ENCODE results near the gene A4GALT.

A4GALT gene

DNA sequence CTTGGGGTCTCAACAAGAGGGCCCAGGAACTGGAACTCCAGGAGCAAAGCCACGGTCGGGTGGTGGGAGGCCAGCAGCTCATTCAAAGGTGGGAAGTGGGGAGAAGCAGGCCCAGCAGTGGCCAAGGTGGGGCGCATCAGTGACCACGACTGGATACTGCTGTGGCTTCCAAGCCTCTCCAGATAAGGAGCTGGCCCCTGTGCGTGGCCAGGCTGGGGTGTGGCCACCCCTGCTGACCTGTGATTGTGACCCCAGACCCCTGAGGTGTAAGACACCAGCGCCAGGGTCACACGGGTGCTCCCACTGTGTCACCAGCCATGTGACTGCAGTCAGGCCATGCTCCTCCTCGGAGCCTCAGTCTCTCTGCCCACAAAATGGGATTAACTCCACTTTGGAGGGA is 20.3 kb downstream of the A4GALT start:
- no peak for DNase-seq

DNA sequence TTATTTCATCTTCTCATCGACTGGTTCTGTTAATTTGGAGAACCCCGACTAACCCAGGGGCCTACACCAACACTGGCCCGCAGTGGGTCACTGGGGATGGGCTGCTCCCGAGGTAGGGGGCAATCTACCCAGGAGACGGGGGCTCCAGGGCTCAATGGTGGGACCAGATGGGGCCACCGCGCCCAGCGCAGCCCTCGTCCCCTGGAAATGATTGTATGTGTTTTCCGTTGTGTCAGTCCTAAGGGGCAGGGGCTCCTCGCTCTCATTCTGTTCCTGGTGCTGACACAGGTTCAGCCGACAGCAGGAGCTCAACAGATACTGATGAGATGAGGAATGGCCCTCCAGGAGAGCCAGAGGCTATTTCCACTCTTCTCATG is 20.7 kb downstream of the A4GALT start:
- DNase-seq, result no peak

DNA sequence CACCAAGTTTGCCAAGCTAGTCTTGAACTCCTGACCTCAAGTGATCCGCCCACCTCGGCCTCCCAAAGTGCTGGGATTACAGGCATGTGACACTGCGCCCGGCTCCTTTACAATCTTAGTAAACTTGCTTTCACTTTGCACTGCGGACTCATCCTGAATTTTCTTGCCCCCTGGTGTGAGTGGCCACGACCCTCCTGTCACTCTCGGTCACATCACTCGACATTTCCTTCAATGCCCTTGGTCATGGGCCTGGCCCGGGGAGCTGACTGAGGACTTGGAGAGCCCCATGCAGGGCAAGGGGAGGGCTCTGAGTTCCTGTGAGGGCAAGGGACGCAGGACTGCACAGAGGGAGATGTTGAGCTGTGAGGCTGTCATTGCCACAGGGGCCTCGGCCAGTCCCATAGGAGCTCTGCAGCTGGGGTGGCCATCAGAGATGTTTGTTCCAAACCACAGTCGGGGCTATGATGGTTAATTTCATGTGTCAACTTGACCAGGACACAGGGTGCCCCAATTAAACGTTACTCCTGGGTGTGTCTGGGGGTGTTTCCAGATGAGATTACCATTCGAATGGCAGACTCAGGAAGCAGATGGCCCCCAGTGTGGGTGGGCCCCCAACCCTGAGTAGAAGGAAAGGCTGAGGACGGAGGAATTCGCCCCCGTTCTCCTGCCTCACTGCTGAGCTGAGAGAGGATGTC is 21.2 kb downstream of the A4GALT start:
- no peak for DNase-seq

DNA sequence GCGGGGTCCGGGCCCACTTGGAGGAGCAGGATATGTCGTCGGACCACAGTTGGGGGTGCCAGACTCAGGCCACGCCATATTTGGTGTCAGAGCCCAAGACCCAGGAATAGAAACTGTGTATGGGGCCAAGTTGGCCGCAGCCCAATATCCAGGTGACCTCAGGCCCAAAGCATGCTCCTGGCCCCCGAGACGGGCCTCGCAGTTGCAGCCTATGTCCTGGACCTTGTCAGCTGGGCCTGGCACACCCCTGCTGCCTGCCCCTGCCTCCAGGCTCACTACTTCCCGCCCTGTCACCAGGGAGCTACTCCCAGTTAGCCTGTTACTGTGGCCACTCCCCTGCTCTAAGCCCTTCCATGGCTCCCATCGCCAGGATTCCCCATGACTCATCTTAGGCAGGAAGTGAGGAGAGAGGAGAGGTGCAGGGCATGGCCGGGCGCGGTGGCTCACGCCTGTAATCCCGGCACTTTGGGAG is 23.1 kb downstream of the A4GALT start:
- no peak for DNase-seq

DNA sequence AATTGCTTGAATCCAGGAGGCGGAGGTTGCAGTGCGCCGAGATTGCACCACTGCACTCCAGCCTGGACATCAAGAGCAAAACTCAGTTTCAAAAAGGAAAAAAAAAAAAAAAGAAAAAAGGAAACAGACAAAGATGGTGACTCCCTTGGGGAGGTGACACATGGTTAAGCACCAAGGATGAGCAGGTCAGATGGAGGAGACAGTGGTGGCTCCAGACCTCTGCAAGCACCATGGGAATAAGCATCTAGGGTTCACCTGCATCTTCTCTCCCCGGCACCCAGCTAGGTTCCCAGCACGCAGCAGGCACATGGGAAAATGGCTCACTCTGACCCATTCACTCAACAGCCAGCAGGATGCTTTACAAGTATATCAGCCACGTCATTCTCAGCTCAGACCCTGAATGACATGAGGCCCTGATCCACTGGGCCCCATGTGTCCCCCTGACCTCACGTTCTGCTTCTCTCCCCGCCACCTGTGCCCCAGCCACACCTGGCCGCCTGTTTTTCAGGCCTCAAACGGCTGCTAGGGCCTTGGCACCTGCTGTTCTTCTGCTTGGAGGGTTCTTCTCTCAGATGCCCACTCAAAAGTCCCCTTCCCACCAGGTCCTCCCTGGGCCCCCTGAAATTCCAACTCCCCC is 24.2 kb downstream of the A4GALT start:
- no peak for DNase-seq

DNA sequence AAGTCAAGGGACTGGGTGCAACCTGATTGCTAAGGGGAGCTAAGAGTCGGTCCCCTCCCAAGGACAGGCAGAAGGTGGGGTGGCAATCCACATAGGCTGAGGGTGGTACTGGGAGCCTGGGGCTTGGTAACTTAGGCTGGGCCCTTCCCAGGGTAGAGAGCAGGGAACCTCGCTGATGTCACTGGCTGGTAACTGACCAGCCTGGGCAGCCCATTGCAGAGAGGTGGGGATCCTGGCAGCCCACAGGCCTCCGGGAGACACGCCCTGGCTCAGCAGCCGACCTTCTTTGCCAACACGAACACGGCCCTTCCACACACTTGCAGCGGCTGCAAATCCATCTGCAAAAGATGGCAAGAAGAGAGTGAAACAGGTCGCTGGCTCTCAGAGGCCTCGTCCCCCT is 25.4 kb downstream of the A4GALT start:
- no peak for DNase-seq

DNA sequence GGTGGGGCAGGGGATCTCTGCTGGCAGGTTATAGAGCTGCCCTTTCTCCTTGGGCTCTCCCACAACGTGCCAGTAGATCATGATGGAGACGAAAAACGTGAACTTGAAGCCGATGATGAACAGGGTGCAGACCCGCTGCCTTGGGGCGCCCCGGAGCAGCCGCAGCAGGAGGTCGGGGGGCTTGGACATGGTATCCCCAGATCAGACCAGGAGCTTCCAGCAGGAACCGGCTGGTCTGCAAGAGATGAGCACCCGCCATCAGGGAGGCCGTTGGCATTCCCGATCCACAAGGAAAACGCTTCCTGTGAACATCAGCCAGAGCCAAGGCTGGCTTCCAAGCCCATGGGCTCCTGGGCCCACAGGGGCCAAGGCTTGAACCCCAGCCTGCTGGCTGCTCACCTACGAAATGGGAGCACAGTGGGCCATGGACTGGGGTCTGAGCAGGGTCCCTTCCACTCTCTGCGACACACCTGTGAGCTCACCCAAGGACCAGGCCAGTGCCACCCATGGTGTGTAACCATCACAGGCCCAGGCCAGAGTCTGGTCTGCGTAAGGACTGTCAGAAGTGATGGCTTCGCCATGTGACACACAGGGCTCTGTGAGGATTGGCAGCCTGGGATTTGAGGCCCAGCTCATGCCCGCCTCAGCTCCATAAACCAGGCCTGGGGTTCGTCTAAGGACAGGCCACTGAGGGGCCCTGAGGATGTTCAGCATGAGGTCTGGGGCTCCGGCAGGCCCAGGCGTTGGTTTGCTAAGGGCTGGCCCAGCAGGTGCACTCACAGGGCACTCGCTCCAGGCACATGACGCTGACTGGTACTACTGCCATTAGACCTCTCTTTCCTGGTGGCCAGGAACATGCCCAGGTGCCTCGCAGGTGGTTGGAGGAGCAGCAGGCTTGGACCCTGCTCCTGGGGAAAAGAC is 26.6 kb downstream of the A4GALT start:
- DNase-seq, result no peak

DNA sequence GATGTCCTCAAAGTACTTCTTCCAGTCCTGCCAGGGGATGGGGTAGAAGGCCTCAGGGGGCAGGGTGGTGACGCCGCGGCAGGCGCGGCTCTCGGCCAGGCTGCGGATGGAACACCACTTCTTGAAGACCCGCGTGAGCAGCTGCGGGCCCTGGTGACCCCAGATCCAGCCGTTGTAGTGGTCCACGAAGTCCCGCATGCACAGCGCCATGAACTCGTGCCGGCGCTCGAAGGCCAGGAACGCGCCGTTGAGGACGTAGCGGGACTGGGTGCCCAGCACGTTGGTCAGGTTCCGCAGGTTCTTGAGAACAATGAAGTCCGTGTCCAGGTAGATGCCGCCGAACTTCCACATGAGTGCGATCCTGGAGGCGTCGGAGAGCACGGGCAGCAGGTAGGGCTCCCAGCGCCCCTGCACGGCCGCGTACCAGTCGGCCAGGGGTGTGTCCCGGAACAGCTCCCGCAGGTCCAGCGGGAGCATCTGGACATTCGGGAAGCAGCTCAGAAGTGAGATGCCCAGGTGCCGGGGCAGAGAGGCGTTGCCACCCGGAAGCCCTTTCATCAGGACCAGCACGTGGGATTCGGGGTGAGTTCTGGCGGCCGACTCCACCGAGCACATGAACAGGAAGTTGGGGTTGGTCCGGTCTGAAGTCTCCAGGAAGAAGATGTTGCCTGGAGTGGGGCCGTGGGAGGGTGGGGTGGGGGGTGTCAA is 27.5 kb downstream of the A4GALT start:
- DNase-seq, result no peak

DNA sequence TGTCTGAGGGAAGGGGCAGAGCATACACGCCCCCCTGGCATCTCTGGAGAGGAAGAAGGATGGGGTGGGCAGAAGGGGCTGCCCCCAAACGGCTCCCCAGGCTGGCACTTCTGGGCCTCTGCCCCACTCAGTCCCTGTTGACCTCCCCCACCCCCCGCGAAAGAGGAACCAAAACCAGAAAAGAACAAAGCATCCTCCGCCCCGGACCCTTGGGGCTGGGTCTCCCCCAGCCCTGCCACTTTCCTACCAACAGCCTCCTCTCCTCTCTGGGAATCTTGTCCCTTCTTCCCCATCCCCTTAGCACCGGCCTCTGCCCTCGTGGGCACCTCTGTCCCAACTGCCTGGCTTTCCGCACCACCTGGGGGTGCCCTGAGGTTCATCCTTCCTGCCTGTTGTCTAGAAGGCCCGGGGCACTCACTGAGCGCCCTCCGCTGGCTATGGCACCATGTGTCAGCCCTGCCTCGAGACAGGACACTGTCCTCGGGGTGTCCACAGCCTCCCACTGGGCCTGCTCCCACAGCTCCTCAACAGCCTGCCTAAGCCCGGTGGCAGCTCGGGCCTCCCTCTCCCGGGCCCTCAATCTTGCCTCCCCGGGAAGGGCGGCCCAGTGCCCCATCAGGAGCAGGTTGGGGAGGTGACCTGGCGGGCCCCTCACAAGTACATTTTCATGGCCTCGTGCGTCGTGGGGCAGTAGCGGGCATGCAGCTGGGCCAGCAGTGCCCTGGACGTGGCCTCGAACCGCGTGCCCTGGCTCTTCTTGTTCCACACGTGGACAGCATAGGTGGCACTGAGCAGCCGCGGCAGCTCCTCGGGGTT is 28.2 kb downstream of the A4GALT start:
- no peak for DNase-seq

DNA sequence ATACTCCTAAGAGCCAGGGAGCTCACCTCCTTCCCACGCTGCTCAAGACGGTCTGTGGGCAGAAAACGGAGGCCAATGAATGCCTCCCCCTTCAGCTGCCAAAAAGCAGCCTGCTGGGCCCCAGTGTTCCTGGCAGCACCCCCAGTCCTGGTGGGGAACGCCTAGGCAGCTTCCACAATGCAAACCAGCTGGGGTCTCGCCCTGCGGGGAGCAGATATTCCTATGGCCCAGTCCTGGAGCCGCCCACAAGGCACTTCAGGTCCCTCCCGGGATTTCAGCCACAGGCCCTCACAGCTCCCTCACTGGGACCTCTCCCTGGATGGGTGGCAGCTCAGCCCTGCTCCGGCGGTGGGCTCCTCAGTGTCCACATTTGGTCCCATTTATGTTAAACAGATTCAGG is 29.2 kb downstream of the A4GALT start:
- DNase-seq, result no peak

DNA sequence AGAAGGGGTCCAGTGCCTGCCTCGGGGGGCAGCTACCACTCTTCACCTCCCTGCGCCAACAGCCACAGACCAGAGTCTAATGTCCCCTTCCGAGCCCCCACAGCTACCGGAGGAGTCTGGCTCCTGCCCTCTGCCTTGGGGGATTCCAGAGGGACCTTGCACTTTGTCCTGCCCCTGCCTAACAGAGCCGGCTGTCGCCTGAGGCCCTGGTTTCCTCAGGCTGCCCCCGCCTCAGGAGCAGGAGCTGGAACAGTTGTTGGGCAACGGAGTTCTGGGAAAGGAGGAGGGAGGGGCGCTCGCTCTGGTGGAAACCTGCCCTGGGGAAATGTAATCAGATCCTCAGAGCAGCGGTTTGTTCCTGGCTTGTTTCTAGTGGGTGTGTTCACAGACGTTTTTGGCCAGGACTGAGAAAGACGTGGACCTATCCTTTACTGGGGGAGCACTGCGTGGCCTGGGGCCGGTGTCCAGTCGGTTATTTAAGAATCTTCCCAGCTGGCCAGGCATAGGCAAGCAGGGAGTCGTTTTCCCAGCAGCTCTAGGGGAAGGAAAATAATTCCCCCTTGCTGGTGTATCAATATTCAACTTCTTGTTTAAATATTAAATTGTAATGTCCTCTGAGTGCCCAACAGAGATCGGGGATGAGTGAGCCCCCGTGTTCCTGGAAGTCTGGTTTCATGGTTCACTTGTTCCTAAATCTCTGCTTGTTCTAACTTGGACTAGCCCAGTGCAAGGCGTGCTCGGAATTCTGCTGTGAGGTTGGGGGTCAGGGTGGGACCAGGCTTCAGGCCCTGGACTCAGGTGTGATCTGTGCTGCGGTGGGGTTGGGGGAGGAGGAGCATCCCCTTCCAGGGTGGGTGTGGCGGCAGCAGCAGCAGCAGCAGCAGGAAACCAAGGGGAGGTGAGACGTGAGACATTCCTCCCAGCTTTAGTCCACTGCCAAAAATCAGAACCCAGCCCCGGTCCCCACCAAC is 32.1 kb downstream of the A4GALT start:
- DNase-seq, result no peak

DNA sequence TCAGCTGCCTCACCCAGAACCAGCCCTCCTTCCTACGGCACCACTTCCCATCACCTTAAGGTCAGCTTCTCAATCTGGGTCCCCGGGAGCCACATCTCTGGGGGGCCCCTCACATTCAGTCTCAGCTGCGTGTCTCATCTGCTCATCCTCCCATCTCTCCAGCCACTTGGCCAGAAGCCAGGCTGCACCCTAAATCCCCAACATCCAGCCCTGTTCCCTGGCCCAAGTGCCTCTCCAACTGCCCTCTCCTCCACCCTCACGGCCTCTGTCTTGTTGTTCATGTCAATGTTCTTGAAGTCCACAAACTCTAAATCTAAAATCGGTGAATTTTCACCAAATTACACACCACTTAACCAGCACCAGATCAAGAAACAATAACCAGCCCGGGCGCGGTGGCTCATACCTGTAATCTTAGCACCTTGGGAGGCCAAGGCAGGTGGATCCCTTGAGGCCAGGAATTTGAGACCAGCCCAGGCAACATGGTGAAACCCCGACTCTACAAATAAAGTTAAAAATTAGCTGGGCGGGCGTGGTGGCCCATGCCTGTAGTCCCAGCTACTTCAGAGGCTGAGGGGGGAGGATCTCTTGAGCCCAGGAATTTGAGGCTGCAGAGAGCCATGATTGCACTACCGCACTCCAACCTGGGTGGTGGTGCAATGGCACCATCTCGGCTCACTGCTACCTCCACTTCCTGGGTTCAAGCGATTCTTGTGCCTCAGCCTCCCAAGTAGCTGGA is 33.7 kb downstream of the A4GALT start:
- no peak for DNase-seq

DNA sequence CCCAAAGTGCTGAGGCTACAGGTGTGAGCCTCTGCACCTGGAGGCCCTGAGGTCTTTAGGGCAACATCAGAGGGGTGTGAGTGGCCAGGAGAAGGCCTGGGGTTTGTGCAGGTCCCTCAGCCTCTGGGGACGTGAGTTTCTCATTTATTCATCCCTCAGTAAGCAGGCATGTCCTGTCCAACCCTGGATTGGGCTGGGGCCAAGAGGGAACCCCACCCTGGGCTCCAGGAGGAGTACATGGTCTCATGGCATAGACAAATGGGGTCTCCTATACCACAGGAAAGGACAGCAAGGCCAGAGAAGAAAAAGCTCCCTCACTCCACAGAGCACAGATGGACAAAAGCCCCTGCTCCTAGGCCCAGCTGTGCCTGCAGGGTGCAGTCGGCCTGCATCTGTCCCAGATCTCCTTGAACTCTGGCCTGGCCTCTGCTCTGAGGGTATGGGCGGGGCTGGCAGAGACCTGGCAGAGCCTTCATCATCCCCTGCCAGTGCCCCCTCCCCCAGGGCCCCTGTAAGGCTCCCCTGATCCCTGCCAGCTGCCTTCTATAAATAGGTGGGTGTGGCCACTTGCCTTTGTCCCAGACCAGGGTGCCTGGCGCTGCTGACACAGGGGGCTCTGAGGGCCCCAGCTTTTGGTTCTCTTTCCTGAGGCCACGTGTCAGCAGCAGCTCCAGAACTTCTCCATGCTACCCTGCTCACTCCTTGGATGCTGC is 34.6 kb downstream of the A4GALT start:
- DNase-seq, result no peak

DNA sequence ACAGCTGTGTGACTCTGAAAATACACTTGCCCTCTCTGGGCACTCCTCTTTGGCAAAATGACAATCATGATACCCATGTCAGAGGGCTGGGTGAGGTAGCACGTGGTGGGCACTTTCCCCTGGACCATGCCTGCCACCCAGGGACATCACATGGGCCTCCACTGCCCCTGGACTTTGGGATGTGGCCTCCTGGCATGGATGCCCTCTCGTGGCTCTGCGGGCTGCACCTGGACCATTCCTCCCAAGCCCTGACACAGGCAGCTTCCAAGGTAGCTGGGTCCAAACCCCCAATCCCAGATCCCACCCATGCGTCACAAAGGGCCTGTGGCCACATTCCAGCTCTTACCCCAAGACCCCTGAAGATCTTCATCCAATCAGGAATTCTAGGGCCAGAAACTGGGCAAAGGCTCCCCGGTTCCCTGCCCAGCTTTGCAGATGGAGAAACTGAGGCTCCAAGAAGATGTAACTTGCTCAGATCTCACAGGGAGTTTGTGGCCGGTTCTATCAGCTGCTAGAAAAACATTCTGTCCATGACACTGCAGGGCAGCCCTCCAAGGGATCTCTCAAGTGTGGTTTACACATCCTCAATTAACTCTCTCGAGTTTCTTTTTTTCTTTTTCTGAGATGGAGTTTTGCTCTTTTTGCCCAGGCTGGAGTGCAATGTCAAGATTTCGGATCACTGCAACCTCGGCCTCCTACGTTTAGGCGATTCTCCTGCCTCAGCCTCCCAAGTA is 36.0 kb downstream of the A4GALT start:
- DNase-seq, result no peak

DNA sequence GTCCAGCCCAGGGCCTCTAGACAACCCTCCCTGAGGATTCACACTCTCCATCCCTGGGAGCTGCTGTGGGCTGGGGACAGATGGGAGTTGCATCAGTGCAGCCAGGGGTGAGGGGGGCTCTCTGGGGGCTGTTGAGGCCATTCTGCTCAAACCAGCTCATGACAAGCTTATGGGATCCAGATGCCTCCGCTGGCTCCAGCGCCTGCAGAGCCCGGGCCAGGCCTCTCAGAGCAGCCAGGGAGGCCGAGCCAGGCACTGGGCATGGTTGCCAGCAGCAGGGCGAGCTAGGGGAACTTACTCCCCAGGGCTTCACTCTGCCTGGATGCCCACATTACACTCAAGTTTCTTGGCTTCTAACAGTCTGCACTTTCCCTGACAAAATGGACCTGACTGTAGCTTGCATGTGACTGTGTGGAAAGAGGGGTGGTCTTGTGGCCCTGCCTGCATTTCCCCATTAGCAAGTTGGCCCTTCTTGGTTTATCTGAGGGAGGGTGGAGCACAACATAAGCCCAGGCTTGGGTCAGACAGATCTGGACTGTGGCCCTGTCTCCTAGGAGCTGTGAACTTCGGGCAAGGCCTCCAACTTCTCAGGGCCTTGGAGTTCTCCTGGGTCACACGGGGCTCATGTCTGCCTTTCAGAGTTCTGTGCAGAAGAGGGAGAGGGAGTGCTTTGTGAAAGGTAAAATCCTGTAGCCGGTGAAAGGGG is 36.9 kb downstream of the A4GALT start:
- DNase-seq, result no peak

DNA sequence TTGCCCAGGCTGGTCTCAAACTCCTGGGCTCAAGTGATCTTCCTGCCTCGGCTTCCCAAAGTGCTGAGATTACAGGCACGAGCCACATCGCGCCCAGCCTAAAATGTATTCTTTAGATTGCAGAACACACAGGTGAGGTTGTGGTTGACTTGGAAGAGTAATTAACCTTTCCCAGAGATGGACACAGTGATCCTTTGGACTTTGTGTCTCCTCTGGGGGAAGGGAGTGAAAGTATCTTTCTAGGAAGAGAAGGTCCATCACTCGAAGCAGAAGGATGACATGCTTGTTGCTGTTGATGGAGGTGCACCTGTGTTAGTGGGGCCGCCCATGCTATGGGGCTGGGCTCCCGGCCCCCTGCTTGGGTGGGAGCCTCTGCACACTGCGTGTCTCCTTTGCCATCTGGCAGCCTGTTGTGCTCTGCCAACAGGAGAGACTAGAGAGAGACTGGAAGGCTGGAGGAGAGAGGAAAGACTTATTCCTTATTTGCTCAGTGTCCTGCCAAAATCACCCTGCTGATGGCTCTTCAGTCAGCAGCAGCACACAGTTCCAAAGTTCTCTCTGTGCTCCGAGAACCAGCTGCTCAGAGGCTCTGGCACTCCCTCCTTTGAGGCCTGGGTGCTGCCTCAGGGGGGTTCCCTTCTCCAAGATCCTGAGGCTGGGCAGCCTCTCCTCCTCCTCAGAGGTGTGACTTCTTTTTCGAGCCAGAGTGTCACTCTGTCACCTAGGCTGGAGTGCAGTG is 38.4 kb downstream of the A4GALT start:
- no peak for DNase-seq

DNA sequence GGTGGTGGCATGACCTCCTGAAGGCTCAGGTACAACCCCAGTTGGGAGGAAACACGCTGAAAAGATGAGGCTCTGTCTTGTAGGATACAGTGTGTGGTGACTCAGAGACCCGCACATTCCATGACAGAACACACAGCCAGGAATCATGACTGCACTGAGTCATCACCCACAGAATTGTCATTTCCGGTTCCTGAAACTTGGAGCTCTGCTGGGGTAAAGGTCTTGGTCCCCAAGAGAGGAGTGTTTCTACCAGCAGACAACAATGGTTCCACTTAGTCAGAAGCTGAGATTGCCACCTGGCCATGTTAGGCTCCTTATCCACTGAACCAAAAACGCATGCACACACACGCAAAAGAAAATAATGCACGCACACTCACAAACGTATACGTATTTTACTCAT is 40.0 kb downstream of the A4GALT start:
- no peak for DNase-seq
